Measurements from ENCODE around the gene SPAG17.

DNA sequence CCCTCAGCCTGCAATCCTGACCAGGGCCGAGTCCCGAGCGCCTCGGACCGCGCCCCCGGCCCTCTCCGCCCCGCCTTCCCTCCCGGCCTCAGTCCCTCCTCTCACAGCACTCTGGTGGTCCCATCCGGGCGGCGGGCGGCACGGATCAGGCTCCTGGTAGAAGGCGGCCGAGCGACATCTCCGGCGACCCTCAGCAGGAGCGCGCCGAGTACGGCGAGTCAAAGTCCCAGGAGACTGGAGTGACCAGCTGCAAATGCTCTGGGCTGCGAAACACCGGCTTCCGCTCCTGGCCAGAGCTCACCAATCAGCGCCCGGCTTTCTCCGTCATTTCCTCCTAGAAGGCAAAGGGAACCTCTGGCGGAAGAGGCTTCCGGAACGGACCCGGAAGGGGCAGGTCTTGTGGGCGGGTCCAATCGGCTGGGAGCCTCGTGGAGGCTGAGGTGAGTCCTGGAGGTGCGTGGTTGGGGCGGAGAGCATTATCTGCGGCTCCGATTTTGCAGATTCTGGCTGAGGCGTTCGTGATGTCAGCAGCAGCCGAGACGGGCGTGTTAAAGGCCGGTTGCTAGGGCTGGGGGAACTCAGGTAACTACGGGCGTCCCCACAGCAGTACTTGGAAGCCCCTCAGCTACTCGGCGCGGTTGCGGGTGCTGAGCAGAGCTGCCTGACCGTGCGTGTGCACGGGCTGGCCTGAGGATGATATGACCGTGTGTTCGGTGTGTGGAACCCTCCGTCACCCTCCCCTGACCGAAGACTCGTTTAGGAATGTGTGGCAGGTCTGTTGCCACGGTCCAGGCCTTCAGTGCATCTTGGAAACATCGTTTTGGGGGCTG is 255.5 kb downstream of the SPAG17 start, which contains the start of the genes GDAP2 and WDR3:
- TF ChIP-seq CTCF (IDR thresholded peaks at IDR 0.05; ENCODE audit: borderline replicate concordance, extremely low read depth, low read length, poor library complexity, severe bottlenecking) (no peak), EZH2 (IDR thresholded peaks at IDR 0.05; ENCODE audit: borderline replicate concordance, low read depth, low read length, severe bottlenecking) (no peak)
